NCI-H524 (cell line): ENCODE data around the gene BLTP3B.
"Not testable (repeated sequence)": the region's sequence is repeated elsewhere in the genome, so short reads cannot be mapped to it uniquely, and the experiment has no call there.

Experiments used
- DNase-seq, 2 experiments: peaks; one replicate each; lab custom pipeline; 2025; lab: John Stamatoyannopoulos, UW

Gene BLTP3B, protein sequence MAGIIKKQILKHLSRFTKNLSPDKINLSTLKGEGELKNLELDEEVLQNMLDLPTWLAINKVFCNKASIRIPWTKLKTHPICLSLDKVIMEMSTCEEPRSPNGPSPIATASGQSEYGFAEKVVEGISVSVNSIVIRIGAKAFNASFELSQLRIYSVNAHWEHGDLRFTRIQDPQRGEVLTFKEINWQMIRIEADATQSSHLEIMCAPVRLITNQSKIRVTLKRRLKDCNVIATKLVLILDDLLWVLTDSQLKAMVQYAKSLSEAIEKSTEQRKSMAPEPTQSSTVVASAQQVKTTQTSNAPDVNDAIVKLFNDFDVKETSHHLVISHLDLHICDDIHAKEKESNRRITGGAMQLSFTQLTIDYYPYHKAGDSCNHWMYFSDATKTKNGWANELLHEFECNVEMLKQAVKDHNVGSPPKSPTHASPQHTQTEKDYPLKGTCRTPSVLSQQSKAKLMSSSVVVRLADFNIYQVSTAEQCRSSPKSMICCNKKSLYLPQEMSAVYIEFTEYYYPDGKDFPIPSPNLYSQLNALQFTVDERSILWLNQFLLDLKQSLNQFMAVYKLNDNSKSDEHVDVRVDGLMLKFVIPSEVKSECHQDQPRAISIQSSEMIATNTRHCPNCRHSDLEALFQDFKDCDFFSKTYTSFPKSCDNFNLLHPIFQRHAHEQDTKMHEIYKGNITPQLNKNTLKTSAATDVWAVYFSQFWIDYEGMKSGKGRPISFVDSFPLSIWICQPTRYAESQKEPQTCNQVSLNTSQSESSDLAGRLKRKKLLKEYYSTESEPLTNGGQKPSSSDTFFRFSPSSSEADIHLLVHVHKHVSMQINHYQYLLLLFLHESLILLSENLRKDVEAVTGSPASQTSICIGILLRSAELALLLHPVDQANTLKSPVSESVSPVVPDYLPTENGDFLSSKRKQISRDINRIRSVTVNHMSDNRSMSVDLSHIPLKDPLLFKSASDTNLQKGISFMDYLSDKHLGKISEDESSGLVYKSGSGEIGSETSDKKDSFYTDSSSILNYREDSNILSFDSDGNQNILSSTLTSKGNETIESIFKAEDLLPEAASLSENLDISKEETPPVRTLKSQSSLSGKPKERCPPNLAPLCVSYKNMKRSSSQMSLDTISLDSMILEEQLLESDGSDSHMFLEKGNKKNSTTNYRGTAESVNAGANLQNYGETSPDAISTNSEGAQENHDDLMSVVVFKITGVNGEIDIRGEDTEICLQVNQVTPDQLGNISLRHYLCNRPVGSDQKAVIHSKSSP (N-terminal part only)

DNA sequence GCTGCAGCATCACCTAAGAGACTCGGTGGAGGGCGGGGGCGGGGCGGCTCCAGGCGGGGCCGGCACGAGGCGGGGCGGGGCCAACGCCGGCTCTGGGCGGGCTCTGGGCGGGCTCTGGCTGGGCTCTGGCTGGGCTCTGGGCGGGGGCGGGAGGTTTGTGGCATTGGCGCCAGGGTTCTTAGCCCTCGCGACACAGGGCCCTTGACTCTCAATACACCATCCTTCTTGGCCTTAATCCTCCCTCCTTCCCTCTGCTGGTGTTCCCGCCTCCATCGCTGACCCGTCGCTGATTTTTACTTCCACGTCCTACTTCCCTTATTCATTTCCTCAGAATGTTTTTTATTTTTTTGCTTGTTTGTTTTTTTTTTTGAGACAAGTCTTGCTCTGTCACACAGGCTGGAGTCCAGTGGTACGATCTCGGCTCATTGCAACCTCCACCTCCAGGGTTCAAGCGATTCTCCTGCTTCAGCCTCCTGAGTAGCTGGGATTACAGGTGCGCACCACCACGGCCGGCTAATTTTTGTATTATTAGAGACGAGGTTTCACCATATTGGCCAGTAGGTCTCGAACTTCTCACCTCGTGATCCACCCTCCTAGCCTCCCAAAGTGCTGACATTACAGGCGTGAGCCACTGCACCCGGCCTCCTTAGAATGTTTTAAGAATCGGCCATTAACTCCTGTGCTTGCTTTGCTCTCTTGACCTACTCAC is at the start of gene BLTP3B:
TSS of gene BLTP3B (minus strand) at position 24 of the 709 bp plus-strand sequence. CDS start 239 bp downstream, outside the sequence.
- DNase-seq = peak; percentile 80 to 85

DNA sequence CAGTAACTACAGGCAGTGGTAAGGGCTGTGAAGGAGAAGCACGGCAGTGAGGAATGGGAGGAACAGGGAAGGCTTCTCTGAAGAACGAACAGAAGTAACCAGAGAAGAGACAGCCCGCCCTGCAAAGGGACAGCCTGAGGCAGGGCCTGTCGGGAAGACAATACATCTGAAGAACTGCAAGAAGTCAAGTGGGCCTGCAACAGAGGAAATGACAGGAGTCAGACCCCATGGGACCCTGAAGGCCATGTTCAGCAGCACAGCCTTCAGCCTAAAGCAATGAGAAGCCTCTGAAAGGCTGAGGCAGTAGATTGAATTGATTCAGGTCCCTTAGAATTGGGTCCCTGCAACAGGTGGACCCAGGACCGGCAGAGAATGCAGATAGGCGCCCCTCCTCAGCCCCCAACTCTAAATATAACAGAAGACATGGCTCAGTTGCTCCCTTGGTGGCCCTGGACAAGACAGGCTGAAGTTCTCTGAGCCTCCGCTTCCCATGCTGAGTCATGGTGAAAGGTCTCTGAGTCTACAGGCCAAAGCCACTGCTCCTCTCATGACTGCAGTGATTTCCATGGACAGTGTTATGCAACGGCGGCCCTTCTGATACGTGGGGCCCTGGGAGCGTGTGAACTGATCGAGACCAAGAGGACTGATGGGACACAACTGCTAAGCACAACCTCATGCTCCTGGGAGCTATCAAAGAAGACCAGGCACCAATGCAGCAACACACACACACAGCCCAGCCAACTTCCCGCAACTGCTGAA is 47.1 kb upstream of the BLTP3B start:
- no peak for DNase-seq

DNA sequence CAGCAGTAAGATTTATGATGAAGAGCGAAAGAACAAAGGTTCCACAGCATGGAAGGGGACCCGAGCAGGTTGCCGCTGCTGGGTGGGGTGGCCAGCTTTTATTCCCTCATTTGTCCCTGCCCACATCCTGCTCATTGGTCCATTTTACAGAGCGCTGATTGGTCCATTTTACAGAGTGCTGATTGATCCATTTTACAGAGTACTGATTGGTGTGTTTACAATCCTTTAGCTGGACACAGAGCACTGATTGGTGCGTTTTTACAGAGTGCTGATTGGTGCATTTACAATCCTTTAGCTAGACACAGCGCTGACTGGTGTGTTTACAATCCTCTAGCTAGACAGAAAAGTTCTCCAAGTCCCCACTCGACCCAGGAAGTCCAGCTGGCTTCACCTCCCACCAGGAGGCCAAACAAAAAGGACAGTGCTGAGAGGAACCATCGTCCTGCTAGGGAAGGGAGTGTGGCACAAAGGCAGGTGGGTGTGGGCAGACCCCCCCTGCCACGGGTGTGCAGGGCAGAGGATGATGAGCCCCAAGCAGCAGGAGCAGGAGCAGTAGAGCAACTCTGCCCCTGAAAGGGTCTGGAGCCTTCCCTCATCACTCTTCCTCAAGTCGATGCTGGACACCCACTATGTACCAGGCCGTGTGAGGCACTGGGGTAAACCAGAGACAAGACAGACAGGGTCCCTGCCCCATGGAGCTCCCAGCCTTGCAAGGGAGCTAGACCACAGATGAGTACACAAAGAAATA is 46.4 kb upstream of the BLTP3B start:
- DNase-seq = not testable (repeated sequence)

DNA sequence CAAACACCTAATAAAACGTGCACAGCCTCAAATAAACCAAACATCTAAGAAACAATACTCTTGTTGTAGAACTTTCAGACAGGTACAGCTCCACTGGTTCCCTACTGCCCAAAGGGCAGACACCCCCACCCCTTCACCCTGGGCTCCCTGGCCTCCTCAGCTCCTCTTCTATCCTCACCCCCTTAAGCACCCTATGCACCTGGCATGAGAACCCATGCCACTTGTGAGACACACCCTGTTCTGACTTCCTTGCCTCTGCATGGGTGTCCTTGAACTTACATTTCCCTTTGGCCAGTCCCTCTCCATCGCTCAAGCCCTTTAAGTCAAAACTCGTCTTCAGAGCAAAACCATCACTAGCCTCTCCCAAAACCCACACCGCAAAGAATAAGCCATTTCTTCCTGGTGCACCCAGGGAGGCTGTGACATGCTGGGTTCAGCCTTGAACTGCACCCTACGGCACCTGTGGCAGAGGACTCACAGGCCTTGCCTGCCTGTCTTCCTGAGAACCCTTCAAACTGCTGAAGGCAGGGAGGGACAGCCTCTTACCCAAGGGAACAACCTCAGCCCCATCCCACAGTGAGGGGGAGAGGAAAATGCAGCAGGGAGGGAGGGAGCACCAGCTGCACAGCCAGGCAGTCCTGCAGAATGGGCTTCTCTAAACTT is 45.3 kb upstream of the BLTP3B start:
- DNase-seq = no peak

DNA sequence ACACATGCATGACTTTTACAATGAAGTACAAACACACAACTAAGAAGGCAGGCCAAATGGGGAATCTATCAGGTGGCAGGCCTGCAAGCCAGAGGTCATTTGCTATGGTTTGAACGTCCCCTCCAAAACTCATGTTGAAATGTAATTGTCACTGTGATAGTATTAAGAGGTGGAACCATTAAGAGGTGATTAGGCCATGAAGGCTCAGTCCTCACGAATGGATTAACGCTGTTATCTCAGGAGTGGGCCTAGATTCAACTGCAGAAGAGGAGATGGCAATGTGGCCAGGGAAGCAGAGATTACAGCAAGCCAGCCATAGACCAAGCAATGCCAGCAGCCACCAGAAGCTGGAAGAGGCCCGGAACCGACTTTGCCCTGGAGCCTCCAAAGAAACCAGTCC is 44.4 kb upstream of the BLTP3B start:
- DNase-seq = no peak

DNA sequence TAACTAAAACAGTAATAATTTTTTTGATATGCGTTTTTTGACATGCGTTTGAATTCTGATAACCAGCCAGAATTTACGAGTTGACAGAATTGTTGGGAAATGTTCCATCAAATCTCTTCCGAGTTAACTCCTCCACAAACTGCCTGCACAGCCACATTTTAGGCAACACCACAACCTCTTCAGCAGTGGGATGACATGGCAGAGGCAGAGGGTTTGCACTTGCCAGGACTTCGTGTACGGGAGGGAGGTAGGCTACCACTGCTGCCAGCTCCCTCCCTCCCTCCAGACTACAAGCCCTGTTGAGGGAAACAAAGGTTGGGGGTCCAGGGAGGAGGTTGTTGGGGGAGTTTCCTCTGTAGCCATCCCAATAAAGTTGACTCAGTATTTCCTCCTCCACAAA is 43.4 kb upstream of the BLTP3B start:
- DNase-seq = no peak

DNA sequence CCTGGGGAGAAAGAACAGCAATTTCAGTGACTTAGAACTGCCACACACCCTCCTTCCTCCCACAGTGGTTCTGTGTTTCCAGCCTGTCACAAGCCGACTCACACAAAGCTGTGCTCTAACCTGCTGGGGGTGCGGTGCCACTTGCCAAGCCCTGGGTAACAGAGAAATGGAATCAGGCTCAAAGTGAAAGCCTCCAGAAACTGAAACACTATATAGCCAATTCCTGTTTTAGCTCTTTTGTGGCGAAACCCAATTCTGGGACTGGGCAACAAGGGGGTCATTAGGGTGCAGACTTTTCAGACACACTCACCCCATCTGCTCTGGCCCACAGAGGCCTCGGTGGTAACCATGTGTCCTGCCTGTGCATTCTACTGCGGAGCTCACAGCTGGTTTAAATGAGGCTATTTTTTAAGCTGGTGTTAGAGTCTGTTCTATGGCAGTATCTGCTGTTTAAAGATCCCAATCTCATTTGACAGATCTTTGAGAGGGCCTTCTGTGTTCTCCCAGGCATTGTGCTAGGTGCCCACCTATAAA is 42.8 kb upstream of the BLTP3B start:
- no peak for DNase-seq

DNA sequence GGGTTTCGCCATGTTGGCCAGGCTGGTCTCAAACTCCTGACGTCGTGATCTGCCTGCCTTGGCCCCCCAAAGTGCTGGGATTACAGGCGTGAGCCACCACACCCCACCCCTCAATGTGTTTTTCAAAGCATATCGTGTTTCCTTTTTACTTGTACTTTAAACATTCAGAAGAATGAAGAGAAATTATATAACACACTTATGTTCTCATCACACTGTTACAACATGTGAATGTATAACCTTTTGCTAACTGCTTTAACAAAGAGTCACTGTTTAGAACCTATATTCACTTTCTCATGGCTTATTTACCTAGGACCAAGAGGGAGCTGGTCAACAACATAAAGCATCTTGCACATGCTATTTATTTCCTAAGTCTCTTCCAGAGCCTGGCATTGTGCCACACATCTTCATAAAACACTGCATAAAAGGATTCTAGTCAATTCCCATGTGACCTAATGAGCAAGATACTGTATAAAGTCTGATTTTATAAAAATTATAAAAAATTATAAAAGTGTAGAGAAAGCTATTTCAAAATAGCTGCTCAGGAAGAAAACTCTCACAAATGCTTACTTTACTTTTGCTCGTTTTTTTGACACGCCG is 42.0 kb upstream of the BLTP3B start:
- DNase-seq = no peak

DNA sequence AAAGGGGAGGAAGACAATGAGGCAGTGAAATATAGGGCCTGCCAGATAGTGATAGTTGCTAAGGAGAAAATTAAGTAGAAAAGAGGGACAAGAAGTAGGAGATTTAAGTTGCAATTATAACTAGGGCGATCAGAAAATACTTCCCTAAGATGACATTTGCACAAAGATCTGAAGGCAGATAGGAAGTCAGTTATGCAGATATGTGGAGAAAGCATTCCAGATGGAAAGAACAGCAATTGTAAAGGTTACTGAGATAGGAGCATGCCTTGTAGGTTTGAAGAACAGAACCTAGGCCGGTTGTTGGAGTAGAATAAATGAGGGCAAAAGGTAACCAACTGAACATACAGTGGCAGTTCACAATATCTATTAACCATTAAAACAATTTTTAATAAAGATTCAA is 36.6 kb upstream of the BLTP3B start:
- no peak for DNase-seq

DNA sequence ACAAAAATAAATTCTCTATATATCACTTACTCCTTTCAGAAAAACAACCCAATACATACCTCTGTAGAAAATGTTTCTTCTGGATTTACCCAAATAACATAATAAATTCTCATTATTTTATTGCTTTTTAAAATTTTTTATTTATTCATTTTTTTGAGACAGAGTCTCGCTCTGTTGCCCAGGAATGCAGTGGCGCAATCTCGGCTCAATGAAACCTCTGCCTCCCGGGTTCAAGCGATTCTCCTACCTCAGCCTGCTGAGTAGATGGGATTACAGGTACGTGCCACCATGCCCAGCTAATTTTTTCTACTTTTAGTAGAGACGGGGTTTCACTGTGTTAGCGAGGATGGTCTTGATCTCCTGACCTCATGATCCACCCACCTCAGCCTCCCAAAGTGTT is 33.8 kb upstream of the BLTP3B start:
- not testable (repeated sequence) for DNase-seq

DNA sequence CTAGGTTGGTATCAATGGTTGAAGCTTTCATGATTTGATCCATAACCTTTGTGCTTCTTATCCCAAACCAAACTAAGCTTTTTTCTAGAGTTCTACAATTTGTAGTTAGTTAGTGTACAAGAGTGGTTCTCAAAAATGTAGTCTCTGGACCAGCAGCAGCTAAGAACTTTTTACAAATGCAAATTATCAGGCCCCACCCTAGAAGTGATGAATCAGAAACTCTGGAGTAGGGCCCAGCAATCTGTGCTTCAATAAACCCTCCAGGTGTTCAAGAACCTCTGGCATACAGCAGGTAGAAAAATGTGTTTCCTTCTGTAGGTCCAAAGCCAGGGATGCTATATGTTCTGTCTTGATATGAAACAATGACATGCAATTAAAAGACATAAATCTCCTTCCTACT is 31.8 kb upstream of the BLTP3B start:
- no peak for DNase-seq

DNA sequence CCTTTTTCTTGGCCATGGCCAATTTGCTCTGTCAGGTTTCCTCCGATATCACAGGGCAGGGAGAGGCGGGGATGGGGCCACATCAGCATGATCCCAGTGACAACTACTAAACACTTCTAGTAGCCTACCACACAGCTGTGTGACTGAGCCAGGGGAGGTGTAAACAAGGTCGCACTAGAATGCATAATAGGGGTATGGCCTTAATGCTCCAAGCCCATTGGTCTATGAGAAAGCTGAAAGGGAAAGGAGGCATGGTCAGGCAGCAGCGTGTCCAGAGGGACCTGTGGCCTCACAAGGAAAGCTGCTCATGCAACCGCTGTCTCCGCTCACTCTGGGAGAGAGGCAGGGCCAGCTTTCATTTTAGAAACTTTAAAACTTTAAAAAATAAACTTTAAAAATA is 30.4 kb upstream of the BLTP3B start:
- no peak for DNase-seq

DNA sequence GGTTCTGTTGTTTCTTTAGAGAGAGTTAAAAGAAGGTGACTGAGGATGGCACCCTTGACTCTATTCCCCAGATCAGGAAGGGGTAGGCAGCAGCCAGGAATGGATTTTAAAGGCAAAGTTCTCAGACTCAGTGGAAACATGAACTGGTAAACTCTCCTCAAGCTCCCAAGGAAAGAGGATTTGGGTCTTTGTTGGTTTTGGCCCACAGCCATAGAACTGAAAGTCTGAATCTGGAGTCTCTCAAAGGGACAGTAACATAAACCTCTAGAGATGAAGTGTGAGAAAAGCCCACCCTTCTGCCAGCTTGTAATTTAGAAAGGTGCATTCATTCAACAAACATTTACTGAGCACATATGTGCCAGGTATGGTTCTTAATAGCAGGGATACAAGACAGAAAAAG is 28.6 kb upstream of the BLTP3B start:
- no peak for DNase-seq

DNA sequence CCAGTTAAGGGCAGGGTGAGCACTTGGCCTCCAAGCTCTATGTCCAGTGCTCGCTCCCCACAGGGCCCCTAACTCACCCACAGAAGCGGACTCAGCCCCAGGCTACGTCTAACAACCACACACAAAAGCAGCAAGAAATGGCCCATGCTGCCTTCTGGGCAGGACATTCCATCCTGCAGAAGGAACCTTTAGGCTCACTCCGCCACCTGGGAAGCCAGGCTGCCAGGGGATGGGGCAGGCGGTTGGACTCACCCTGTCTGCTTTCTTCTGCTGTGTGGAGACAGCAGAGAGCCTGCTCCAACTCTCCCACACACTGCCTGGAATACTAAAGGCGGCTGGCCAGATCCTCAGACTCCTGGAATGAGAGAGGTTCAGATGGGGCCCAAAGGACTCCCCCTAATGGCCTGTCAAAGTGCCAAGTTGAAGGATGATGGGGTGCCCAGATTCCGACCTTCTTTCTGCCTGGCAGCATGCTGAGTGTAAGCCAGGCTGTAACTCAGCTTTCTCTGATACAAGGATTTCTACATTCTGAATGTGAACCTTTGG is 27.7 kb upstream of the BLTP3B start:
- no peak for DNase-seq

DNA sequence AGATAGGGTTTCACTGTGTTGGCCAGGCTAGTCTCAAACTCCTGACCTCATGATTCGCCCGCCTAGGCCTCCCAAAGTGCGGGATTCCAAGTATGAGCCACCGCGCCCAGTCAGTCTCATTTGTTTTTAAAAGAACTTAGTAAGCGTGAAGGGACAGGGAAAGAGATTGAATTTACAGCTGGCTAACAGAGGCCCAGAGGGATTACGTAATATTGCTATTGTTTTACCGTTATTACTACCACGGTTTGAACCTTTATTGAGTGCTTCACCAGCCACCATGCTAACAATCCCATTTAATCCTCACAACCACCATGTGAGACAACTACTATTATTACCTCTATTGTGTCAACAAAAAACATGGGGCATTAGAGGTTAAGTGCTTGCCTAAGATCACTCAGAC is 26.7 kb upstream of the BLTP3B start:
- no peak for DNase-seq

DNA sequence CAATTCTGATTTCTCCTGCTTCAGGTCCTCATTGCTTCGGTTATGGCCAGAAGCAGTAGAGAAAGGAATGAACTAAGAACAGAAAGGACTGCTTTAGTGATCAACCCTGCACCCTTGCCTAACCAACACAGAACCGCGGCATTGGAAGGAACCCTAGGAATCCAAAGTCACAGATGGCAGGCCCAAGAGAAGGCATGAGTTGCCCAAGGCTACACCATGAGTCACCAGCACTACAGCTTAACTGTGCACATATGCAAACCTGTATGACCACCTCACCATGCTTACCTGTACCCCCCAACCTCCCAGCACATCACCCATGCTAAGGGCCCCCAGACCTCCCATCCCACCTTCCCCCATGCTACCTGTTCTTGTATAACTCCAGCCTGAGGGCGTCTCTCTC is 25.9 kb upstream of the BLTP3B start:
- DNase-seq = no peak

DNA sequence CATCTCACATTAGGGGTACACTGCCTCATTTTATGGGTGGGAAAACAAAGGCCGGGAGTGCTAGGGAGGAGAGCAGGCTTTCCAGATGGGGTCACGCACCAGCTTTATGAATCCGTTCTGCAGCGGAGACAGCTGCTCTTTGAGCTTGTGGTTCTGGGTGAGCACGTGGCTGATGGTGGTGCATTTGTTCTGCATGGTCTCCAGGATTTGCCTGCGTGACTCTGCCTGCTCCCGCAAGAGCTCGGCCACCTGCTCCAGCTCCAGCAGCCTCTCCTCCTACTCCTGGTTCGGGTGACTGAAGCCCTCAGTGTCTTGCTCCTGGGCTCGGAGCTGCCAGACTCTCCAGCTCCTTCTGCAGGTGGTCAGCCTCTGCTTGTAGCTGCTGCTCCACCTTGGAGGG is 23.6 kb upstream of the BLTP3B start:
- no peak for DNase-seq

DNA sequence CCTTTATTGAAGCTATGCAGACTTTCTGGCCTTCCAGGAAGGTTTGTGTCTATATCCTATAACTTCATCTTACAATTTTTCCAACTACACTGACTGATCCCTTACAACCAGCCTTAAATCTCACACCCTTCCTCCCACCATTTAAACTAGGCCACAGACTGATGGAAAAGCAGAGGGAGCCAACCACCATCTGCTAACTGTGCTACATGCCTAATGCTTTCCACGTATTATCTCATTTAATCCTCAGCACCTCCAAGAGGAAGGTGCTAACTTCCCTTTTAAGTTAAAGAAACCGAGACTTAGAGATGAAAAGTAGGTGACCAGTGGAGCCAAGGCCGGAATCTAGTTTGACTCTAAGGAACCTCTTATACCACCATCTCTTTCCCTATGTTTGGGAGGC is 22.7 kb upstream of the BLTP3B start:
- no peak for DNase-seq
